Fibroblast of mammary gland (primary cell): Measurements from ENCODE around the gene SRSF1.

ENCODE experiments used
- DNase-seq: peaks from one replicate; pipeline ENCODE4 v3.0.0-alpha.2; 2010; ENCODE audit warnings: low read depth
- H3K4me3 ChIP-seq: 2 replicates; pipeline ENCODE4 v1.5.1; 2011; ENCODE audit warnings: low read depth, mild to moderate bottlenecking, low read length, moderate library complexity; ENCODE audit not compliant: control insufficient read depth
- TF ChIP-seq, protein P1 (sequence below): conservative IDR thresholded peaks from 2 replicates; pipeline ENCODE4 v1.5.1; 2011; ENCODE audit warnings: low read depth, low read length, inconsistent platforms; ENCODE audit not compliant: control insufficient read depth, insufficient read depth

SRSF1 gene

DNA sequence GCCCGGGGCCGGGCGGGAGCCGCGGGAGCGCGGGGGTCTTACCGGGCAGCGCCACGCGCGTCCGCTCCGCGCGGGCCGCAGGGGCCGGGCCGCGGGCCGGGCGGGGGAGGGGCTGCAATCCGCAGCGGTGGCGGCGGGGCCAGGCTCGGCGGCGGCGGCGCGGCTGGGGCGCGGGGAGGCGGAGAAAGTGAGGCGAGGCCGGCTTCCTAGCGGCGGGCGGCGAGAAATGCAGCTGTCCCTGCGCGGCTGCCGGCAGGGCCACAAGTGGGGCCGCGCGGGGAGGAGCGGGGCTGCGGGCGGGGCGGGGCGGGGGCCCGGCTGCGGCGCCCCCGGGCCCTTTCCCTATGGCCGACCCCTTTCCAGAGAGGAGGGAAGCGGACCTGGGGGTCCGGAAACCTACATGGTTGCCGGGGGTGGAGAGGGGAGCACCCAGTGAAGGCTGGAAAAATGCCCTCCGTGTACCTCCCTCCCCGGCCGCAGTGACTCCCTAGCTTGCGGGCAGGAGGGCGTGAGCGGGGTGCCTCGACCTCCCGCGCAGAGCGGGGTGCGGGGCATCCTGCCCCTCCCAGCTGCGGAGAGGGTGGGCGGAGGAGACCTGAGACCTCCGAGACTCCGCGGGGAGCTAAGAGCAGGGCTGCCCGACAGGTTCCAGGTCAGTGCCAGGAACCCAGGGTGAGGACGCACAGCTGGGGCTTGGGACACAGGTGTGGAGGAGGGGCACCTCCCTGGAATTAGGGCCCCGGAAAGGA is 51.7 kb downstream of the SRSF1 start, which contains the start of gene CUEDC1:
Gene CUEDC1, minus strand, starts transcription at position 230 of the 749 bp plus-strand sequence. CDS start 69,848 bp downstream, outside the sequence.
- TF ChIP-seq, protein P1, sequence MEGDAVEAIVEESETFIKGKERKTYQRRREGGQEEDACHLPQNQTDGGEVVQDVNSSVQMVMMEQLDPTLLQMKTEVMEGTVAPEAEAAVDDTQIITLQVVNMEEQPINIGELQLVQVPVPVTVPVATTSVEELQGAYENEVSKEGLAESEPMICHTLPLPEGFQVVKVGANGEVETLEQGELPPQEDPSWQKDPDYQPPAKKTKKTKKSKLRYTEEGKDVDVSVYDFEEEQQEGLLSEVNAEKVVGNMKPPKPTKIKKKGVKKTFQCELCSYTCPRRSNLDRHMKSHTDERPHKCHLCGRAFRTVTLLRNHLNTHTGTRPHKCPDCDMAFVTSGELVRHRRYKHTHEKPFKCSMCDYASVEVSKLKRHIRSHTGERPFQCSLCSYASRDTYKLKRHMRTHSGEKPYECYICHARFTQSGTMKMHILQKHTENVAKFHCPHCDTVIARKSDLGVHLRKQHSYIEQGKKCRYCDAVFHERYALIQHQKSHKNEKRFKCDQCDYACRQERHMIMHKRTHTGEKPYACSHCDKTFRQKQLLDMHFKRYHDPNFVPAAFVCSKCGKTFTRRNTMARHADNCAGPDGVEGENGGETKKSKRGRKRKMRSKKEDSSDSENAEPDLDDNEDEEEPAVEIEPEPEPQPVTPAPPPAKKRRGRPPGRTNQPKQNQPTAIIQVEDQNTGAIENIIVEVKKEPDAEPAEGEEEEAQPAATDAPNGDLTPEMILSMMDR = peak; percentile 4
- DNase-seq = peak; percentile 21
- H3K4me3 ChIP-seq = peak within 1 kb of the TSS; percentile 59

DNA sequence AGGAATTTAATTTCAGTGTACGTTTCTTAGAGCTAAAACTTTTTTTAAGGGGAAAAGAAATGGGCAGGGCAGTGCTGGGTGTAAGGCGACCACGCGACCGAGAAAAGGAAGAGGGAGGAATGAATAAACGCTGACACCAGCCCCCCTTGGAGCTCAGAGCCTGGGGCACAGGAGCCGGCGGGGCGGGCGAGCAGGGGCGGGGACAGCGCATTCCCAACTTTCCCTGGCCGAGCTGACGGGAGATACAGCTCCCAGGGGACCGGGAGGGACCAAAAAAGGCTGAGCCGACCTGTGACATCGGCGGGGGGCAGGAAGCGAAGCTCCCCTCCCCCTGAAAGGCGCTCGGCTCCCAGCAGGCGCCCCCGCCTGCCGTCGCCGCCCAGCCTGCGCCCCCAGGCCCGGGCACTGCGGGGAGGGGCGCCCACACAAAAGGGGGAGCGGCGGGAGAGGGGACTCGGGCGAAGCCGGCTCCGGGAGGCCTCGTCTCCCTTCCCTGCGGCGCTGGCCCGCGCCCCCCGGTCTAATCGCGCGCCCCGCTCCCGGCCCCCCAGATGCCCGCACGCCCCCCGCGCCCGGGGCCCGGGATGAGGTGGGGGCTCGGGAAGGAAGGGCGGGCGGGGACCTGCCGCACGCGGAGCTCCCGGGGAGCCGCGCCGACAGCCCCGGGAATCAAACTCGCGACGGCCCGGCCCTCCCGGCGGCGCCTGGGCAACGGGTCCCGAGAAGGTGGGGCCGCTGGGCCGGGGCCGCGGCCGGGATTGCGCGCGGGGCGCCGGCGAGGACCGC is 52.5 kb downstream of the SRSF1 start:
- peak overlapping the region; percentile 51 for H3K4me3 ChIP-seq
- TF ChIP-seq, protein P1 = no peak
- peak; percentile 49 for DNase-seq

DNA sequence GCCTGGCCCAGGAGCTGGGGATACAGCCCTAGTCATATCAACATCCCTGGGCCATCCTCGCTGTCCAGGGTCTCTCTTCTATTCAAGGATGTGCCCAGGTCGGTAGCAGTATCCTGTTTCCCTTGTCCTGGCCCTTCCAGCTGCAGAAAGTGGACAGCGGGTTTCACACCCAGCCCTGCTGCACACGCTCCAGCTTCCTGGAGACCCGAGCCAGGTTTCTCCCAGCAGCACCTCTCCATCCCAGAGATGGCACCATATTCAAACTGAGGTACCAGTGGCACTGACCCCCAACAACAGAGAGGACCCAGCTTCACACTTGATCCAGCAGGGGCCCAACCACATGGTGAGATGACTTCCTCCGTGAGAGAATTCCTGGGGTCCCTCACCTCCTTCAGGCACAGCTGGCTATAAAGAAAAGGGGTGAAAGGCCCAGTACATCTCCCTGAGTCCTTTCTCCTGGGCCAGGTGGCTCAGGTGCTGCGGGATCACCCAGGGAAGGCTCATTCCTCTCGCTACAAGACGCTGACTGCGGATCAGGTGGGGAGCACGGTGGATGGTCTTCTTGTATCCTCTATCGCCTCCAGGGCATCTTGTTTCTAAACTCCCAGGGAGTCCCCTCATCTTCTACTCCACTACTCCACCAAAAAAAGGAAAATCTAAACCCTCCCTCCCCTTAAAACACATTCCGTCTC is 53.2 kb downstream of the SRSF1 start:
- TF ChIP-seq, protein P1 = no peak
- peak overlapping the region; percentile 51 for H3K4me3 ChIP-seq
- DNase-seq = no peak
